GM21786 (cell line): Measurements from ENCODE around the gene CAMP.
A peak's percentile ranks its signal among the peaks of the same experiment; 100 is the strongest.

Experiments
- ATAC-seq: cut with Tn5 transposase; IDR thresholded peaks from one replicate; pipeline ENCODE4 v1.9.1; 2021; ENCODE audit not compliant: unreplicated experiment

The CAMP gene

DNA sequence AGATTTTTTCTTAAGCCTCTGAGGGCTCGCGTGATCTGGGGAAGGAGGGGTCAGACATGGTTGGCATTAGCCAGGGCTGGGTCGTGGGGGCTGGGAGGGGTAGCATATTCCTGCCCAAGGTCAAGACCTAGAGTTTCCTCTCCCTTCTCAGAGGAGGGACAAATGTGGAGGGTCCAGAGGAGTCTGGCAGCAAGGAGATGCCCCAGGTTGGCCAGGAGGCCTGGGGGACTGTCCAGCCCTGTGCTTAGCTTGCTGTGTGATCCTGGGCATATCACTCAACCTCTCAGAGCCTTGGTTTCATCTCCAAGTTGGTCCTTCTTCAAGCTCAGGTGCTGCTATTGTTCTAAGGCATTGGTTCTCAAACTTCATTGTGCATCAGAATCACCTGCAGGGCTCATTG is 9.1 kb upstream of the CAMP start:
- ATAC-seq: no peak

DNA sequence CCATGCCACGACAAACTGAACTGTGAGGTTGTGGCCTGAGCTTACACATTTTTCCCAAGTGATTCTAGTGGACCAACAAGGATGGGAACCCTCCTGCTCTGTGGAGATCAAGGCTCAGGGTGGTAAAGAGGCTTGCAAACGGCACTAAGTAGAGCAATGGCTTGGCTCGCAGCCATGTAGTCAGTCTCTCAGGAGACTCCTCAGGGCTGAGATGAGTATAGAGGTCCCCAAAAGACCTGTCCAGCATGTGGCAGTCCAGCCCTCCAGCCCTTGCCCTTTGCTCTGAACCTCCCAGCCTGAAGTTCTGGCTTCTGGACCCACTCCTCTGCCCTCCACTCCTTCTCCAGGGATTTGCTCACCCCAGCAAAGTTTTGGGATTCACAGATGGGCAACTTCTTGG is 8.3 kb upstream of the CAMP start:
- no peak for ATAC-seq

DNA sequence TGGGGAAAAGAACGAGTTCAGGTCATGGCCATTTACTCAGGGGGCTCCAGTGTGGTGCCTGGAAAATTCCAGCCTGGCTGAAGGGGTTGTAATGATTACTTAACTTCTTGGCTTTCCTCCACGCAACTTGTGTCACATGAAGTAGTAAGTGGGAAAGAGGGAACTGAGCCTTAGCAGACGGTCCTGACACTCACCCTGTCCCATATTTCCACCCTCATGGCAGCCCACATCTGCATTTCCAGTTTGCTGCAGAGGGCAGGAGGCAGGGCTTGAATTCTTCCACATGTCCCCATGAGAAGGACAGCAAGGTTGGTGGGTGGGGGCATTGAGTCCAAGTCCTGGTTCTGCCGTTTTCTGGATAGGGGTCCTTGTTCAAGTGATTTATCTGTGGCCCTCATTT is 7.8 kb upstream of the CAMP start:
- no peak for ATAC-seq

- no peak for ATAC-seq
These were observed 7.4 kb upstream of the CAMP start for GRCh38 chr3:48215876-48216275.

- ATAC-seq: no peak
These were observed 5.8 kb upstream of the CAMP start for GRCh38 chr3:48217449-48217848.

GRCh38 chr3:48218537-48218936 is 4.8 kb upstream of the CAMP start:
- ATAC-seq: no peak

DNA sequence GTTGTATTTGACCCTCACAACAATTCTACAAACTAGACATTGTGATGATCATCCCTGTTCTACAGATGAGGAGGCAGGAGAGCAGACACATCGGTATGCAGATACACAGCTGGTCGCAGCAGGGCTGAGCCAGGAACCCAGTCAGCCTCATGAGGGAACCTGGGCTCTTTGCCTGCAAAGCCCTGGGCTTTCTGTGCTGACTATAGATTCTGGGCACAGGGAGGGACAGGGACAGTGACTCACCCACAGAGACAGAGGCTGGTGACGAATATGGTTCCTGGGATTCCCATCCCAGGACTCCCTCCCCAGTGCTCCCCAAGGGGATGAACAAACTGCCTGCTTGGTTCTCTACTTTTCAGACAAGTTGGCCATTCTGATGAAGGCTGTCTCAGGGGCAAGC is 3.8 kb upstream of the CAMP start:
- ATAC-seq: no peak

DNA sequence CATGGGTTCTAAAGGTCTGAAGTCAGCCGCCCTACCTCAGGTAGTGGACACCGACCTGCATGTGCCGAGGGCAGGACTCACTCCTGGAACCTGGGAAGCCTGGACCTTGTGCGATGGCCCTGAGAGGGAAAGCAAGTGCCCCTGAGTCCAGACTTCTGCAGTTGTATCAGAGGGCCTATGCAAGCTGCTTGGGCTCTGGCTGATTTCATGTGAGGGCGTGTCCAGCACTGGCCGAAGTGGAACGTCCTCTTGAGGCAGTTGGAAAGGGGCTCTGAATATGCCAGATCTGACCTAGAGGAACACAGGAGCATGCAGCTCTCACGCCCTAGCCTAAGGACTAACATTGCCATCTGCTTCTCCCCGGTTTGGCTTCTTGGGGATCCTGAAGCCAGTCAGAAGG is 2.5 kb upstream of the CAMP start:
- ATAC-seq: no peak

- ATAC-seq: no peak
These were observed 2.3 kb downstream of the CAMP start for GRCh38 chr3:48225587-48225986.

GRCh38 chr3:48226939-48227338 is 3.6 kb downstream of the CAMP start:
- ATAC-seq: no peak

DNA sequence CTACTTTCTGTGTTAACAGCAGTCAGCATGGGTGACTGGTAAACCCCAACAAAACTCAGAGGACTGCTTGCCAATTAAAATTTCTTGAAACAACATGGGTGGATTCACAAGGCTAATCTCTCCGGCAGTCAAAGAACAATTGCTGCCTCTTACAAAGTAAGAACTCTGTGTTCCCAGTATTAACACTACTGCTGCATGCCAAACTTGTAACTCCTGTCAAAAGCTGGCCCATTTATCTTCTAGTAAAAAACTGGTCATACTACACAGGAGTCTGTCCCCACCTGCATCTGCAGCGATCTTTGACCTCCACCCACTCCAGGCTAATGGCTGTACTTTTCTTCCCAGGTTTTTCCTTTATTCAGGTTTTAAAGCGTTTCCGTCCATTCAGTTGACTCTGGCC is 8.9 kb downstream of the CAMP start:
- ATAC-seq: no peak

GRCh38 chr3:48232734-48233133 is 9.4 kb downstream of the CAMP start:
- ATAC-seq: peak; percentile 48

DNA sequence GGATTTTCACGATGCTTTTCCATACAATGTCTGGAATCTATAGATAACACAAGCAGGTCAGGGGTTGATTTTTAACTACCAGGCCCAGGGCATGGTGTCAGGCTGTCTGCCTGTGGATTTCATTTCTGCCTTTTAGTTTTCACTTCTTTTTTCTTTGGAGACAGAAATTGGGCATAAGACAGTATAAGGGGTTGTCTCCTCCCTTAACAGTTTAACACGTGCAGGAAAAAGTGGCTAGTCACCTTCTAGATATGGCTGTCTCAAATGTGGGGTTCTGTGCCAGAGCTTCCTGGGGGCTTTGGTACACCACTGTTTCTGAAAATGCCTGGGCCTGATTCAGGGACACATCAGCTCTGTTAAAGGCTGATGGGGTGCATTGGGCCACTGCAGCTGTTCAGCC is 10.2 kb downstream of the CAMP start:
- no peak for ATAC-seq

DNA sequence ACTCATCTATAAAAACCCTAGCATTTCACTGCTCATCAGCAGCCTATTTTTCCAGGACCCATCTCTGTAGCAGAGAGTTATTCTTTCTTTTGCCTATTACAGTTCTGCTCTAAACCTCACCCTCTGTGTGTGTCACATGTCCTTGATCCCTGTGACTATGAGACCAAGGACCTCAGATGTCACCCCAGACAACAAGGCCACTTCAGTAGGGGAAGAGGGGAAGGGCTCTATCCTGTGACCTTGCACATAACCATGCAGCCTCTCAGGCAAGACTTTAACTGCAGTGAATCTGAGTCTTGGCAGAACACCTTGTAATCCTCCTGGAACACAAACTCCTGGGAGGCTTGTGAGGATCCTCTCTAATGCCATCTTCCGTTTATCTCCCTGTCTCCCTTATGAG is 13.2 kb downstream of the CAMP start:
- no peak for ATAC-seq

DNA sequence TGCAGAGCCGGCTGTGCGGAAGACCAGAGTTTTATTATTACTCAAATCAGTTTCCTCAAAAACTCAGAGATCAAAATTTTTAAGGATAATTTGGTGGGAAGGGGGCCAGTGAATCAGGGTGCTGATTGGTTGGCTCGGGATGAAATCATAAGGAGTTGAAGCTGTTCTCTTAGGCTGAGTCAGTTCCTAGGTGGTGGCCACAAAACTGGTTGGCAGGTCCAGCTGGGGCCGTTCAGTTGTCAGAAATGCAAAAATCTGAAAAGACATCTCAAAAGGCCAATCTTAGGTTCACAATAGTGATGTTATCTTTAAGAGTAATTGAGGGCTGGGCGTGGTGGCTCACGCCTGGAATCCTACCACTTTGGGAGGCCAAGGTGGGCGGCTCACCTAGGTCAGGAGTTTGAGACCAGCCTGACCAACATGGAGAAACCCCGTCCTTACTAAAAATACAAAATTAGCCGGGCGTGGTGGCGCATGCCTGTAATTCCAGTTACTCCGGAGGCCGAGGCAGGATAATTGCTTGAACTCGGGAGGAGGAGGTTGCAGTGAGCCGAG is 15.3 kb downstream of the CAMP start:
- no peak for ATAC-seq

DNA sequence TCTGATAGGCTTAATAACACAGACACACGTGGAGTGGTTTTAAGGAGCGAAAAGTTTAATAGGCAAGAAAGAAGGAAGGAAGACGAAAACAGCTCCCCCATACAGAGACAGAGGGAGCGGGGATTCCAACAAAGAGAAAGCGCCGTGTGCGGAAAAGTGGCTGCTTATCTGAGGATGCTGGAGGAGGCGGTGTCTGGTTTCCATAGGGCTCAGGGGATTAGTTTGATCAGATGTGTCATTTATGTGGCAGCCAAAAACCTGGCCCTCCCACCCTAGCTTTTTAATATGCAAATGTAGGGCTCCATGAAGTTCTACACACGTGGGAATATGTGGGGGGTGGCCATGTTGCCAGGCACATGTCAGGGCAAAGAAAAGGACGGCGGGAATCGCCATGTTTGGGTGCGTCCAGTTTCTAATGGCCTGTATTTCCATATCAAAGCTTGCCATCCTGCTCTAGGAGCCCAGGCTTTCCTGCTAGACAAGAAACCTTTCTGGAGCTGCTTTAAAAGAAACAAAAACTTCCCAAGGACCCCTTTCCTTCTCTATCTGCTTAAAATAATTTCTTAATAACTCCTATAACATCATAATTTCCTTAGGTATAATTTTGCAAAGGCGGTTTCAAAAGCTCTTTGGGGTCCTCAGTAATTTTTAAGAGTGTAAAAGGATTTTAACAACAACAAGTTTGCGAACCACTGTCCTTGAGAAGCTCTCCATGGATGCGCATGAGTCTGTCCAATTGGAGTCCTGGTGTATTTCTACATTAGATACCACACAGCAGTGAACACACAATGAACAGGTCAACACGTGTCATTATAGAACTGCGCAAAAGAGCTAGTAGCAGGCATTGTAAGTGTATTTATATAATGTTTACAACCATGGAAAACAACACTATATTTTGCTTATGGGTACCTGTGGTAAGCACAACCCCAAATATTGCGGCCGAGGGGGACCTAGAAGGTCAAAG is 17.0 kb downstream of the CAMP start:
- ATAC-seq: no peak

GRCh38 chr3:48241796-48242455 is 18.6 kb downstream of the CAMP start:
- ATAC-seq: no peak

GRCh38 chr3:48243886-48244285 is 20.6 kb downstream of the CAMP start:
- ATAC-seq: no peak

DNA sequence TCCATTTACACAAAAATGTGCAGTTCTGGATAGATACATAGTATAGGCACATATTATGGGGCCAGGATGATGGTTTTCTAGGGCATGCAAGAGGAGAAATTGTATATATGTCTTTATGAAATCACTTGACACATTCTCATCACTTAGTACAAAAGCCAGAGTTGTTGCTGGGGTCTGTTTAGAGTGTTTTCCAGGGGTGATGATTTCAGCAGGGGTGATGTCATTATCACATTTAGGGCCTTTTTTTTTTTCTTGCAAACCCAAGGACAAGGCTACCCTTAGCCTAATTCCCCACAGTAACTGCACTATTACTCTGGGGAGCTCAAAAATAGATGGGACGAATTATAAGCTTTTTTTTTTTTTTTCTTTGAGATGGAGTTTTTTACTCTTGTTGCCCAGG is 21.2 kb downstream of the CAMP start:
- ATAC-seq: no peak

- no peak for ATAC-seq
These were observed 21.8 kb downstream of the CAMP start for GRCh38 chr3:48245136-48245535.

DNA sequence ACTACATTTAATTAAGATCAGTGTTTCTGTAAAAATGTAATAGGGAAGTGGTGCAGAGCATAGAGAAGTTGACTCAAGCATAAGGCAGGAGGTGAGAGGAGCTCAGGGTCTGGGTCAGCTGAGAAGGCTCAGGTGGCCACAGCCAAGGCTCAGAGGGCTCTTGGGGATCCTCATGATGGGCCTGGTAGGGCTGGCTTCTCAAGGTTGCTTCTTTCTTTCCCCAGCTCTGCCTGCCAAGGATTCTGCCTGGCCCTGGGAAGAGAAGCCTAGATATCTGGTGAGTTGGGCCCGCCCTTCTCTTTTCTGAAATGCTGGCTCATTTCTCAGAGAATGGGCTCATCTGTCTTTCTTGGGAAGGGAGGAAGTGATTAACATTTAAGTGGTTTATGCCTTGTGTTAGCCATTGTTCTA is 24.1 kb downstream of the CAMP start:
- ATAC-seq: no peak
